H4 (cell line): ENCODE results near the gene PPARG. TPM values are rescaled to one million over a fixed set of nuclear protein-coding genes. Genes with fewer than 3 reads are reported as not detected.

Experiments used
- DNase-seq: peaks from one replicate; pipeline ENCODE4 v3.0.0-alpha.2; 2015; ENCODE audit warnings: low spot score
- total RNA-seq: library from RNA; depleted of rRNA; stranded (reverse); fragments of >200 nt; shearing (Covaris generic); gene quantifications from 2 replicates; pipeline ENCODE4 v1.2.3, GENCODE V29; 2014; rRNA removed

The PPARG gene
- total RNA-seq, 1 experiment from 2014 or later, result 36.8 TPM

GRCh38 chr3:12479919-12480427, 191.1 kb downstream of the PPARG start:
- peak; percentile 34 for DNase-seq

- DNase-seq, result no peak
Measured at GRCh38 chr3:12483410-12483809, 194.5 kb downstream of the PPARG start.

GRCh38 chr3:12483872-12484197, 195.0 kb downstream of the PPARG start:
- no peak for DNase-seq

Other genes with a start within 250 kb of the PPARG start
- gene TIMP4, start 130.2 kb upstream of the PPARG start, total RNA-seq, result 0.52 and 1.1 TPM in 2 replicates
- 11.9 and 13.7 TPM in 2 replicates for gene TSEN2, start 195.4 kb downstream of the PPARG start, total RNA-seq